ENCODE measurements around the gene BLNK. TPM values are rescaled to one million over a fixed set of nuclear protein-coding genes. Genes with fewer than 3 reads are reported as not detected.

BLNK gene
- total and polyA plus RNA-seq, 8 donors = 1.3 to 38.5 (median 21.1) TPM

GRCh38 chr10:96272316-96273280 is 1.2 kb upstream of the BLNK start:
- intact Hi-C loops (cut with DNase I; ENCODE audit: low total_unique reads) = no loop called here
- Histone ChIP-seq H3K27me3 (no peaks in the 10 kb centered on the region), H3K36me3 (no peaks in the 10 kb centered on the region), H3K9me3 (no peaks in the 10 kb centered on the region), H3K4me1 (peaks cover 17 to 63% (median 33%) of the 10 kb centered on the region in 4 donors), H3K4me3 (peak overlapping the region in 1 of 4 donors; percentile 6), H3K27ac (peak overlapping the region; percentile 52 to 89 (median 83))
- WGBS, 5 donors = 40 to 62% (median 50%) methylated on average over 8 of the region's 8 CpGs
- TF ChIP-seq POLR2AphosphoS5 (IDR thresholded peaks at IDR 0.05) (peak in 1 of 3 donors; percentile 70), EP300 (IDR thresholded peaks at IDR 0.05) (no peak)
- TF ChIP-seq, protein P1, sequence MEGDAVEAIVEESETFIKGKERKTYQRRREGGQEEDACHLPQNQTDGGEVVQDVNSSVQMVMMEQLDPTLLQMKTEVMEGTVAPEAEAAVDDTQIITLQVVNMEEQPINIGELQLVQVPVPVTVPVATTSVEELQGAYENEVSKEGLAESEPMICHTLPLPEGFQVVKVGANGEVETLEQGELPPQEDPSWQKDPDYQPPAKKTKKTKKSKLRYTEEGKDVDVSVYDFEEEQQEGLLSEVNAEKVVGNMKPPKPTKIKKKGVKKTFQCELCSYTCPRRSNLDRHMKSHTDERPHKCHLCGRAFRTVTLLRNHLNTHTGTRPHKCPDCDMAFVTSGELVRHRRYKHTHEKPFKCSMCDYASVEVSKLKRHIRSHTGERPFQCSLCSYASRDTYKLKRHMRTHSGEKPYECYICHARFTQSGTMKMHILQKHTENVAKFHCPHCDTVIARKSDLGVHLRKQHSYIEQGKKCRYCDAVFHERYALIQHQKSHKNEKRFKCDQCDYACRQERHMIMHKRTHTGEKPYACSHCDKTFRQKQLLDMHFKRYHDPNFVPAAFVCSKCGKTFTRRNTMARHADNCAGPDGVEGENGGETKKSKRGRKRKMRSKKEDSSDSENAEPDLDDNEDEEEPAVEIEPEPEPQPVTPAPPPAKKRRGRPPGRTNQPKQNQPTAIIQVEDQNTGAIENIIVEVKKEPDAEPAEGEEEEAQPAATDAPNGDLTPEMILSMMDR (IDR thresholded peaks at IDR 0.05) = no peak
- no peak for DNase-seq

DNA sequence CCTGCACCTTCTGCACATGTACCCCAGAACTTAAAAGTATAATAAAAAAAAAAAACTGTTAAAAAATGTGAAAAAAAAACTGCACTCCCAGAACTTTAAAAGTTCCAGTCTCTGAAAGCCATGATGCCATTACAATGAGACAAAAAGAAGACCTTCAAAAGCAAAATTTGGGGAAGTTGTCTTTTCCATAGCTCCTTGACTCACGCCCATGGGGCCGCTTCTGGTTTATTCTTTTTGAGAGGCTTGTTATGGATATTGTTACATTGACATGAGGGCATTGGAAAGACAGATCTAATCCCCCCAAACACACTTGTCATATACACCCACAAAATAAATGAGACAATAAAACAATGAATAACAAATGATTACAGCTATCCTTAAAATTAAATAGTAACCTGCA is 798 bp downstream of the BLNK start:
- intact Hi-C loops (cut with DNase I; ENCODE audit: low total_unique reads) = no loop called here

DNA sequence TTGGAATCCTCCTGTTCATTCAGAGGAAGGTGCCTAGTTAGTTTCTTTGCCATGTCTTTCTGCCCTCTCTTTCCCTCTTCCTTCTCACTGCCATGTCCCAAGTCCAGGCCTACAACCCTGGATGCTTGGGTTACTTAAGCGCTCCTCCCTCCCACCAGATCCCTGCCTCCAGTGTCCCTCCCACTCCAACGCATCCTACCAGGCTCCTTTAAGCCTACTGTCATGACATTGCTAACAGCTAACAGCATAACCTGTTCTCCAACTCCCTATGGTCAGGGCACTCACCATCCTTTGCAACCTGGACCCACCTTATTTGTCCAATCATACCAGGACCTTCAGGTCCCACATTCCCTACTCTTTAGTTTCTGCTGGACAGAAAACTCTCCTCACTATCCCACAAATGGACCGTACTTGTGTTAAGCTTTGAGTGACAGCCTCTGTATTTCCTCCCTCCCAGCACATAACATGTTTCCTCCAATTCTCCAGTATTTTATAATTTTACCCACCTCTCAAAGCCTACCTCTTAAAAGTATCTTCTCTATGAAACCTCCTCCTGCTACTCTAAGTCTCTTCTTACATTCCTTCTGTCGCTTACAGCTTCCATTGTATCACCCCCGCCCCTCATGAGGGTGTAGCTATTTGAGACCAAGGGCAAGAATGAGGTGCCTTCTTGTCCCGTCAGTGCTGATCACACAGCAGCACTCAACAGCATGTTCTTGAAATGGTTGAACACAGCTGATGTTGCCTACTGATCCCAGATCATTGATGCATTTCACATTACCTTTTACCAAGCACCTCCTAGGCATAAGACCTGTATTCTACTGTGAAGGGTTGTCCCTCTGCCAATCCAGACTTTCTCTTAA is 1.7 kb downstream of the BLNK start:
- no peaks in the 10 kb centered on the region for H3K36me3 ChIP-seq
- intact Hi-C loops (cut with DNase I; ENCODE audit: low total_unique reads) = no loop called here
- TF ChIP-seq, protein P1 (IDR thresholded peaks at IDR 0.05) = no peak
- TF ChIP-seq POLR2AphosphoS5 (IDR thresholded peaks at IDR 0.05) (no peak), POLR2A (IDR thresholded peaks at IDR 0.05) (no peak), EP300 (IDR thresholded peaks at IDR 0.05) (no peak)
- WGBS, 5 donors = 29 to 57% (median 49%) methylated on average over 6 of the region's 6 CpGs
- no peak for DNase-seq
- peaks cover 21 to 58% (median 32%) of the 10 kb centered on the region in 4 donors for H3K4me1 ChIP-seq
- H3K9me3 ChIP-seq = no peaks in the 10 kb centered on the region
- peak overlapping the region; percentile 54 to 89 (median 83) for H3K27ac ChIP-seq
- peak overlapping the region; percentile 24 to 48 (median 38) for H3K4me3 ChIP-seq
- no peaks in the 10 kb centered on the region for H3K27me3 ChIP-seq

More for the DNA sequence above, 798 bp downstream of the BLNK start:
- 18 to 82% (median 35%) methylated on average over 2 of the region's 2 CpGs for WGBS, 5 donors
- TF ChIP-seq EP300 (IDR thresholded peaks at IDR 0.05) (no peak), POLR2A (IDR thresholded peaks at IDR 0.05) (no peak), POLR2AphosphoS5 (IDR thresholded peaks at IDR 0.05) (no peak)
- TF ChIP-seq, protein P1 (IDR thresholded peaks at IDR 0.05) = no peak
- Histone ChIP-seq H3K27me3 (no peaks in the 10 kb centered on the region), H3K27ac (peak overlapping the region; percentile 19 to 89 (median 83)), H3K4me1 (peaks cover 21 to 59% (median 33%) of the 10 kb centered on the region in 4 donors), H3K9me3 (no peaks in the 10 kb centered on the region), H3K4me3 (peak overlapping the region; percentile 24 to 48 (median 38)), H3K36me3 (no peaks in the 10 kb centered on the region)
- DNase-seq = no peak

DNA sequence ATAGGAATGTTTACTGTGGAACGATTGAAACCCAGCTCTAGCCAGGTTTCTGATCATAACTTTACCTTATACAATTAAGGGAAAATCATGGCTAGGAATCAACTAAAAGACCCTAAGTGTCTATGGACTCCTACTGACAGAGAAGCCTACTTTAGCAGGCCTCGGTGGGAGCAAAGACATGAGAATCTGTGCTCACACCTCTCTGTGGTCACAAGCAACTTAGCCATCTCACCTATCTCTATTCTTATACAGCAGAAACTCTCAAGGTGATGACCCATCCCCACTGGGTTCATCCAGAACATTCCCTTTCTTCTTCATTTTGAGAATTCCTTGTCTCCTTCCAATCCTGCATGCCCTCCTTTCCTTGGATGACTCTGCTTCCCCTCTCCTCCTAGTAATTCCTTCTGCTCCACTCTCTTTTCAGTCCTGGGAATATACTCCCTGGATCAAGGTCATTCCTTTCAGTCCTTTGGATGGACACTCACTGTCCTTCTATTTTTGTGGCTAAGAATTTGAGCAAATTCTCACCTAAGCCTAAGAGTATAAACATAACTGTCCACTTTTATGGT is 2.9 kb downstream of the BLNK start:
- H3K4me1 ChIP-seq = peaks cover 21 to 66% (median 34%) of the 10 kb centered on the region in 4 donors
- H3K4me3 ChIP-seq = peak overlapping the region in 1 of 4 donors; percentile 48
- no peak for TF ChIP-seq EP300 (IDR thresholded peaks at IDR 0.05)
- TF ChIP-seq, protein P1 (IDR thresholded peaks at IDR 0.05) = no peak
- TF ChIP-seq POLR2AphosphoS5 (IDR thresholded peaks at IDR 0.05) = no peak
- no peak for TF ChIP-seq POLR2A (IDR thresholded peaks at IDR 0.05)
- 51 to 71% (median 62%) methylated on average over 2 of the region's 2 CpGs for WGBS, 5 donors
- no peaks in the 10 kb centered on the region for H3K27me3 ChIP-seq
- peak overlapping the region in 1 of 5 donors; percentile 89 for H3K27ac ChIP-seq
- intact Hi-C loops (cut with DNase I; ENCODE audit: low total_unique reads) = no loop called here
- DNase-seq = no peak
- no peaks in the 10 kb centered on the region for H3K9me3 ChIP-seq
- no peaks in the 10 kb centered on the region for H3K36me3 ChIP-seq

Measured in stomach (tissue), 9 donors.